Bone marrow (tissue), 2 donors: ENCODE measurements around the gene KLHL11.

ENCODE experiments used
- DNase-seq, 2 donors: peaks; one replicate each; lab custom pipeline; 2025; lab: John Stamatoyannopoulos, UW

The KLHL11 gene, protein sequence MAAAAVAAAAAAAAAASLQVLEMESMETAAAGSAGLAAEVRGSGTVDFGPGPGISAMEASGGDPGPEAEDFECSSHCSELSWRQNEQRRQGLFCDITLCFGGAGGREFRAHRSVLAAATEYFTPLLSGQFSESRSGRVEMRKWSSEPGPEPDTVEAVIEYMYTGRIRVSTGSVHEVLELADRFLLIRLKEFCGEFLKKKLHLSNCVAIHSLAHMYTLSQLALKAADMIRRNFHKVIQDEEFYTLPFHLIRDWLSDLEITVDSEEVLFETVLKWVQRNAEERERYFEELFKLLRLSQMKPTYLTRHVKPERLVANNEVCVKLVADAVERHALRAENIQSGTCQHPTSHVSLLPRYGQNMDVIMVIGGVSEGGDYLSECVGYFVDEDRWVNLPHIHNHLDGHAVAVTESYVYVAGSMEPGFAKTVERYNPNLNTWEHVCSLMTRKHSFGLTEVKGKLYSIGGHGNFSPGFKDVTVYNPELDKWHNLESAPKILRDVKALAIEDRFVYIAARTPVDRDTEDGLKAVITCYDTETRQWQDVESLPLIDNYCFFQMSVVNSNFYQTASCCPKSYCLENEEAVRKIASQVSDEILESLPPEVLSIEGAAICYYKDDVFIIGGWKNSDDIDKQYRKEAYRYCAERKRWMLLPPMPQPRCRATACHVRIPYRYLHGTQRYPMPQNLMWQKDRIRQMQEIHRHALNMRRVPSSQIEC

DNA sequence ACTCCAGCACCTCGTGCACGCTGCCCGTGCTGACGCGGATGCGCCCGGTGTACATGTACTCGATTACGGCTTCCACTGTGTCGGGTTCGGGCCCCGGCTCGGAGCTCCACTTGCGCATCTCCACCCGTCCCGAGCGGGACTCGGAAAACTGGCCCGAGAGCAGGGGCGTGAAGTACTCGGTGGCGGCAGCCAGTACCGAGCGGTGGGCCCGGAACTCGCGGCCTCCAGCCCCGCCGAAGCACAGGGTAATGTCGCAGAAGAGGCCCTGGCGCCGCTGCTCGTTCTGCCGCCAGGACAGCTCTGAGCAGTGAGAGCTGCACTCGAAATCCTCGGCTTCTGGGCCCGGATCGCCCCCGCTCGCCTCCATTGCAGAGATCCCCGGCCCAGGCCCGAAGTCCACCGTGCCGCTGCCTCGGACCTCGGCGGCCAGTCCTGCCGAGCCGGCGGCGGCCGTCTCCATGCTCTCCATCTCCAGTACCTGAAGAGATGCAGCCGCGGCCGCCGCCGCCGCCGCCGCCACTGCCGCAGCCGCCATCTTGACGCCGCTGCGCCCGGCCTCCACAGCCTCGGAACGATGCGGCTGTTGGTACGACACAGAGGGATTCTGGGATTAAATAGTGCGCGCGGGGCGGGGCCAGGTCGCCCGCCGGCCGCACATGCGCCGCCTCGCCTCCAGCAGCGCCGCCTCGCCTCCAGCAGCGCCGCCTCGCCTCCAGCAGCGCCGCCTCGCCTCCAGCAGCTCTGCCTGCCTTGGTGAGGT lies at the start of gene KLHL11:
Gene KLHL11, minus strand, starts transcription at position 588 of the 760 bp plus-strand sequence. Its CDS starts 53 bp downstream, at position 535.
- peak; percentile 72 to 73 for DNase-seq

GRCh38 chr17:41915020-41915419 lies 49.8 kb upstream of the KLHL11 start:
- no peak for DNase-seq

GRCh38 chr17:41914358-41914766 lies 49.1 kb upstream of the KLHL11 start:
- no peak for DNase-seq

DNA sequence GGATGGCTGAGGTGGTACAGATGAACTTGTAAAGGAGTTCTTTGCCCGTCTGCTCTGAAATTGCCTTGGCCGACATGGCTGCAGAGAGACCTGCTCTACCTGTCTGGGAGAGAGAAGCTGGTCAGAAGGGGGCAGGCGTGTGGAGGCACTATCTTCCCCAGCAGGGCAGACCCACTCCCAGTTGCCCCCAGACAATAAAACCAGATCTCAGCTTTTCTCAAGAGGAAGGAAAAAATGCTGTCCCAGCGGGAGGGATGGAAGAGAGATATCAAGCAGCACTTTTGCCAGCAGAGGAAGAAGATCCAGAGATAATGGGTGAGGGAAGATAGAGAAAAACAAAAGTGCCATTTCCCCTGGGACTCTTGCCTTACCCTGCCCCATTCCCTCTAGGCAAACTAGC lies 48.6 kb upstream of the KLHL11 start:
- DNase-seq: no peak

- no peak for DNase-seq
These were observed 47.7 kb upstream of the KLHL11 start for GRCh38 chr17:41912925-41913324.

DNA sequence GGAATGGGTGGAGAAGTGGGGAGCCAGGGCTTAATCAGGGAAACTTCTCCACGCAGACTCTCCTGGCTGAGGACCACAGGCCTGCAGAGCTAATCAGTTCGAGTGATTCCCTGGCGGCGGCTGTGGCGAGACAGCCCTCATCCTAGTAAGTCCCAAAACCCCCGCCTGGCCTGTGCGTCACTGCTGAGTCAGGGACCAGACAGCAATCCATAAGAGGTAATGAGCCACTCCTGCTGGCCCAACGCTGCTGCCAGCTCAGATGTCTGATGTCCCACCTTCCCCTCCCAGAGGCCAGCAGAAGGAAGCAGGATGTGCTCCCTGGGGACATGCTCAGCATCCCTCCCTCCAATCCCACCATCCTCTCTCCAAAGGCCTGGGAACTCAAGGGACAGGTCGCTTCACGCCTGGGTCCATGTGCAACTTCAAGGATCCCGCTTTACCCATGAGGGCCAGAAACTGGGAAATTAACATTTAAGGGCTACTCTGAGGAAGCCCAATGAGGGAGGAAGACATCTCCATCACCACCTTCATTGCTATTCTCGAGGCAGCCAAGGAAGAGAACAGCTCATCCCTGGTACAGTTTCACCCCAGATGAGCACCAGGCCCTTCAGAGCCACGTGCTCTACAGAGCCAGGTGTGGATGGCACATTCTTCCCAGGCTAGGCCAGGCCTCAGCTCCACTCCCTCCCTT lies 45.6 kb upstream of the KLHL11 start:
- no peak for DNase-seq

DNA sequence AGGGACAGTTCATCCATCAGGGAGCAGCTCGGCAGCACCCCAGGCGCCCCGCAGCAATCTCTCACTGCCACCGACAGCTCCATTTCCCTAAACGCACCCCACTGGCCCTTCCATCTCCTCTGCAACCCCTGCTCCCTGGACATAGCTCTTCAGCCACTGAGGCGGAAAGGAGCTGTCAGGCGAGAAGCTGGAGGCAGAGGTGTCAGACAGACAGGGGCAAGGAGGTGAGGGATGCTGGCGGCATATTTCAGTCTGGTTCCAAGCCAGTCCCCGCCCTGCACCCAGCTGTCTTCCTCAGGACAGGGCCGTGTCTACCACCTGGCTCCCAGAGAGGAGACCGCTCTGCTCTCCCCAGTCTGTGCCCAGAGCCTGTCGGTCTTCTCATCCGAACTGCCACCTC lies 43.9 kb upstream of the KLHL11 start:
- DNase-seq: no peak

- DNase-seq: no peak
These were observed 42.7 kb upstream of the KLHL11 start for GRCh38 chr17:41907633-41908539.

GRCh38 chr17:41907185-41907556 lies 41.9 kb upstream of the KLHL11 start:
- DNase-seq: no peak

DNA sequence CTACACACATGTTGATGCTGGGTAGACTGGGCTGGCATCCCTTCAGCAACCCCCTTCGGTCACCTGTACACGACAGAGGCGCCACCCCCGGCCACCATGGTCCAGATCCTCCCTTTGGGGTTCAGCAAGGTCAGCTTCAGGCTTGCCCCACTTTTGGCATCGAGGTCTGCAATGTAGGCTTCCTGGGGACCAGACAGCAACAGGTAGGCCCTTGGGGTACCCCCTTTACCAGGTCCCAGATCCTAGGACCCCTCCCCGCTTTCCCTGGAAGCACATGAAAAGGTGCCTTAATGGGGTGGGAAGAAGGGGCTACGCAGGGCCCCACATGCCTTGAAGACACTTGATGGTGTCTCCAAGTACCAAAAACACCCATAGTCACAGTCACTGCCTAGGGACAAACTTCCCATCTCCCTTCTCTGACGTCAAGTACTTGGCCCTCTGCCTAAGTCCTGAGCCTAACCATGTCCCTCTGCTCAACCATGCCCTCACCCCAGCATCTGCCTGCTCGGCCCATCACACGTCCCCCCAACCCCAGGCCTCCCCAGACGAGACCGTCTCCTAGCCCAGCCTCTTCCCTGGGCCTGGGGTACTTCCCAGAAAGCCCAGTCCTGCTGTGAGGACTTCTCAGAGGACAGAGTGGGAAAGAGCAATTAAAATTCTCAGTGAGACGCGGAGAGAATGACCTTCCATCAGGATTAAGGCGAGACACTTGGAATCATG lies 41.4 kb upstream of the KLHL11 start:
- no peak for DNase-seq

DNA sequence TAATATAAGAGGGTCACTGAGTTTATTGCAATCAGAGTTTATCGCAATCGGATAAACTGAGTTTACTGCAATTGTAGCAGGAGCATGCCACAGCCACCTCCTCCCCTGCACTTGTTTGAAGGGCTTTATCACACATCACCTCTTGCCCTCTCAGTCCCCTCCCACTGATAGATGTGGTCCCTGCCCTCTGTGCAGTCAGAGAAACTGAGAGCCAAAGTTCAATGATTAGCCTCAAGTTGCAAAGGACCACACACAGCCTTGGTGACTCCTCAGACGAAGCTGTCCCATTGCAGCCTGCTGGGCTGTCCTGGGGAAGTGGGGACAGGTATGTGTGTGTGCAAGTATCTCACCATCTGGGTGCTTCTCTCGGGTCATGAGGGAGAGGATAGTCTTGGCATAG lies 39.9 kb upstream of the KLHL11 start:
- DNase-seq: no peak

DNA sequence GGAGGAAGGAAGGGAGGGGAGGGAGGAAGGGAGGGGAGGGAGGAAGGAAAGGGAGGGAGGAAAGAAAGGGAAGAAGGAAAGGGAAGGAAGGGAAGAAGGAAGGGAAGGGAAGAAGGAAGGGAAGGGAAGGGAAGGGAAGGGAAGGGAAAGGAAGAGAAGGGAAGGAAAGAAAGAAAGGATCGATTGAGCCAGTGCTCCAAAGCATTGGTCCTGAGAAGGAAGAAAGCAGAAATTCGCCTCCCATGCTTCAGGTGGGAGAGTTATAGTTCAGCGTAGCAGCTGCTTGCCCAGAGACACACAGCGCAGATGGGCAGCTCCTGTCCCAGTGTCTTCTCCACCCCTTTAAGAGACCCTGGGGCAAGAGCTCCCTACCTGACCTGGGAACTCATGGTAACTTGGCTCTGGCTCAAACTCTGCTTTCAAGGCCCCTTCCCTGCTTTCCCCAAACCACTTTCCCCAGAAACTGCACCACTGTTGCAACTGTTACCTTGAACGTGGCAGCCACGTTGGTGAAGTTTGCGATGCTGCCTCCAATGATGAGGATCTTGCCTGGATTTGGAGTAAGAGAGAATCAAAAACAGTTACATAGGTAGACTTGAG lies 39.1 kb upstream of the KLHL11 start:
- no peak for DNase-seq

DNA sequence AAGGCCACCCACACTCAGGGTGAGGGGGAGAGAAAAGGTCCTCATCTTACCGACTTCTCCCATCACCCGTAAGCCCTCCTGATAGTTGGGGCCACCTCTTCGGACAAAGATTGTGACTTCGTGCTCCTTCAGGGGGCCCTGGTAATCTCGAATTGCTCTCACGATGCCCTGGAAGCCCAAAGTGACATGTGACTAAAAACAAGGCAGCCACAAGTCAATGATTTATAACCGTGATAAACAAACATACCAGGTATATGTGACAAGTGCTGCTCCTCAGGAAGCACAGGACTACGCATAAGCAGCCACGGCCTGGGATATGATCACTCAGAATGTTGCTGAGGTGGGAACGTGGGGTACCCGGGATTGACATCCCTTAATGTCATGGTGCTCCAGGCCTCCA lies 36.4 kb upstream of the KLHL11 start:
- no peak for DNase-seq

- DNase-seq: no peak
These were observed 31.5 kb upstream of the KLHL11 start for GRCh38 chr17:41896726-41897125.

DNA sequence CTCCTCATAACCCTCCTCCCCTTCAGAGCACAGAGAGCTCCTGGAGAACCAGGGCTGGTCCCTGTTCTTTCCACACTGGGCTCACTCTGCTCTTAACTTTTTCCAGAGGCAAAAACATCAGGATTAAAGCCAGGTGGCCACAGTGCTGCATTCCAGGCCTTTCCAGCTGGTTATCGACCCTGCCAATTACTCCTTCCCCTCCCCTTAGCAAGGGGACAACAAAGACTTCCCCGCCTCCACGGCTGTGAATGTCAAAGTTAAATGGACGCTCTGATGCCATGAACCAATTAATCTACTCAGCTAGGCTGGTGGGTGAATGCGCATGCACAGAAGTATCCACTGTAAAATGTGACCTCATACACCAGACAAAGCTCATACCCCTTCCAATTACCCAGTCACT lies 30.4 kb upstream of the KLHL11 start:
- no peak for DNase-seq

DNA sequence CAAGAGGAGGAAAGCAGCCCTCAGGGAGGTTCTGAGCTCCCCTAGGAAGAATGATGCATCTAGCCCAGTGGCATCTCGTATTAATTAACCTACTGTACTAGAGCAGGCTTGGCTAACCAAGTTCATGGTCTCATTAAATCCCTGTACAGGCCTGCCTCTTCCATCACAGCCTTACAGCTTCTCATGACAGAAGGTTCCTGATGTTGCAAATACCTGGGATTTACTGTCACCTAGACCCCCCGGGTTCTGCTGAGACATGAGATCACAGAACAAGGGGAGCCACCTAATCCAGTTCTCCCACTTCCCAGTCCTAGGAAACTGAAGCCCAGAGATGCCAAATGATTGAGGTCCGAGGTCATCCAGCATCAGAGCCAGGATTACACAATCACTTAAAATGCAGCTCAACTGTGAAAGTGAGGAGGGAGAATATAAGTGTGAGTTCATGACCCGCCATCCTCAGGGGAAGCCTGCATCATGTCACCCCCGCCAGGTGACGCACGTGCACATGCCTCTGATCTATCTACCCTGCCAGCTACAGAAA lies 29.6 kb upstream of the KLHL11 start:
- DNase-seq: no peak

DNA sequence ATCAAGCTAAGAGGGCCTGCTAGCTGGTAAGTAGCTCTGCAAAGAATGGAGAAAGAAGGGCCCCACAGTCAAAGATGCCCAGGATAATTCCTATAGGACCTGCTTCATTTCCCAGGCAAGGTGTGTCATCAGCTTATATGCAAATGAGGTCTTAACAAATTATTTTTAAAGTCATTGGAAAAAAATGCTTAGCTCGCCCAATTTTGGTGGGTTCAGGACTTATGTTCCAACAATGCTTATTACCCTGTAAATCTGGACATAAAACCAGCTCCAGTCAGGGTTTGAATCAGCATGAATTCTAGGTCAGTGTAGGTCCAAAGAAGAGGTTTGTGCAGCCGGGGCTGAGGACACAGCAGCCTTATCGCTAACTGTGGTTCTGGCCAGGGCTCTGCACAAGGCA lies 28.2 kb upstream of the KLHL11 start:
- no peak for DNase-seq

- no peak for DNase-seq
These were observed 26.8 kb upstream of the KLHL11 start for GRCh38 chr17:41892021-41892376.

- DNase-seq: no peak
These were observed 26.2 kb upstream of the KLHL11 start for GRCh38 chr17:41891135-41892020.
